ENCODE measurements around the gene SPSB3. TPM values are rescaled to one million over a fixed set of nuclear protein-coding genes. Genes with fewer than 3 reads are reported as not detected.

Gene SPSB3
- total and polyA plus RNA-seq, 9 of the 15 experiments (the other 6 are each of a cell fraction or from before 2014, with no cell fraction given) = 0.39 to 37.4 (median 7.1) TPM

- TF ChIP-seq ZHX1 (conservative IDR thresholded peaks at IDR 0.05; ENCODE audit: low read length) = no peak
- TF ChIP-seq CSDE1 (IDR thresholded peaks at IDR 0.05) = no peak
- TF ChIP-seq TGIF2 (CRISPR knock-in tag; IDR thresholded peaks at IDR 0.05) = no peak
- TF ChIP-seq NR2C1 (IDR thresholded peaks at IDR 0.05) = no peak
- TF ChIP-seq NR2C1 (tag; IDR thresholded peaks at IDR 0.05) = no peak
- TF ChIP-seq CUX1 (CRISPR knock-in tag; IDR thresholded peaks at IDR 0.05) = no peak
- no peak for TF ChIP-seq RNF2 (IDR thresholded peaks at IDR 0.05)
- TF ChIP-seq SMAD3 (CRISPR knock-in tag; conservative IDR thresholded peaks at IDR 0.05) = no peak
- TF ChIP-seq SRSF1 (IDR thresholded peaks at IDR 0.05; ENCODE audit: low read depth, low read length) = no peak
- no peak for TF ChIP-seq ZKSCAN1 (IDR thresholded peaks at IDR 0.05; ENCODE audit: low read depth, low read length)
- TF ChIP-seq CXXC5 (CRISPR knock-in tag; IDR thresholded peaks at IDR 0.05) = no peak
- peak; percentile 97 for TF ChIP-seq RBM22 (IDR thresholded peaks at IDR 0.05; ENCODE audit: low read depth, low read length, poor library complexity, severe bottlenecking)
- no peak for TF ChIP-seq HNRNPLL (IDR thresholded peaks at IDR 0.05; ENCODE audit: low read depth, low read length, poor library complexity, severe bottlenecking)
- no peak for TF ChIP-seq ZFP91 (CRISPR knock-in tag; IDR thresholded peaks at IDR 0.05)
These were observed 11.8 kb downstream of the SPSB3 start (continued) for GRCh38 chr16:1770328-1771187.

Measured in K562 (cell line).